HepG2 (cell line): ENCODE results near the gene ABCC1. TPM values are rescaled to one million over a fixed set of nuclear protein-coding genes. Genes with fewer than 3 reads are reported as not detected.

Experiments used
- ATAC-seq: fragments of 200-7000 bp; cut with Tn5 transposase; 3 replicates; pipeline ENCODE4 v1.9.1; 2020; ENCODE audit warnings: mild to moderate bottlenecking, moderate library complexity
- BruUV-seq: library from RNA; stranded (reverse); fragments of 400-500 nt; replicated peaks from 2 replicates; lab custom pipeline; 2021; lab: Mats Ljungman, UMichigan
- CTCF ChIA-PET: fragments of 300-600 bp; formaldehyde crosslinking; extraction: SDS; loops from one replicate; lab custom pipeline; 2021; ENCODE audit warnings: low total read pairs, inconsistent platforms, low intra/inter-chr PET ratio; lab: Yijun Ruan, JAX
- POLR2A ChIA-PET: fragments of 350-600 bp; sonication (Branson Sonifier 250); formaldehyde crosslinking; loops from one replicate; lab custom pipeline; 2020; ENCODE audit warnings: antibody characterized with exemption, inconsistent platforms; lab: Yijun Ruan, JAX
- DNase-seq: peaks from one replicate; pipeline ENCODE4 v3.0.0-alpha.2; 2015; ENCODE audit warnings: low spot score
- FAIRE-seq: peaks from 3 replicates; lab custom pipeline; 2011; peaks lifted over from hg19 to GRCh38; lab: Jason Lieb, UNC
- H2AFZ ChIP-seq: one replicate; pipeline ENCODE4 v1.6.1; 2011; ENCODE audit warnings: low read length, inconsistent platforms
- H3K27ac ChIP-seq: fragments of 300-600 bp; 3 replicates; pipeline ENCODE4 v1.8.0; 2011; ENCODE audit warnings: mixed run types, mild to moderate bottlenecking, mixed read lengths, low read length, inconsistent platforms; ENCODE audit not compliant: insufficient read depth; ENCODE audit errors: extremely low read length
- H3K27me3 ChIP-seq, 2 experiments: fragments of 200-600 bp in 1 of 2; 2 replicates in 1 of 2; 3 replicates in 1 of 2; pipeline versions ENCODE4 v1.6.0 to v1.8.0; 2011; ENCODE audit warnings: low read length in 2 of 2, mild to moderate bottlenecking in 2 of 2, moderate library complexity in 2 of 2, inconsistent platforms in 1 of 2; ENCODE audit not compliant: insufficient read depth in 2 of 2, control insufficient read depth in 1 of 2
- H3K36me3 ChIP-seq, 2 experiments: fragments of 200-600 bp in 1 of 2; replicated peaks in 1 of 2; 2 replicates in 1 of 2; 3 replicates in 1 of 2; pipeline versions ENCODE4 v1.5.1 to v1.8.0; 2011; ENCODE audit warnings: low read length in 2 of 2, inconsistent platforms in 1 of 2; ENCODE audit not compliant: insufficient read depth in 2 of 2, control insufficient read depth in 1 of 2
- H3K4me1 ChIP-seq: 2 replicates; pipeline ENCODE4 v1.5.1; 2012; ENCODE audit warnings: low read length, inconsistent platforms; ENCODE audit not compliant: insufficient read depth
- H3K4me2 ChIP-seq: 2 replicates; pipeline ENCODE4 v1.6.0; 2011; ENCODE audit warnings: low read depth, low read length, inconsistent platforms
- H3K4me3 ChIP-seq, 3 experiments: fragments of 200-600 bp in 1 of 3; sonication (generic), shearing (Covaris generic) in 1 of 3; replicated peaks in 1 of 3; 2 replicates each; pipeline ENCODE4 v1.5.1; 2011 to 2016; ENCODE audit warnings: low read length in 3 of 3, inconsistent platforms in 2 of 3, low read depth in 2 of 3, mild to moderate bottlenecking in 2 of 3, control low read depth in 1 of 3, mixed read lengths in 1 of 3; ENCODE audit not compliant: insufficient read depth in 1 of 3
- H3K79me2 ChIP-seq: one replicate; pipeline ENCODE4 v1.6.1; 2011; ENCODE audit warnings: low read length, inconsistent platforms; ENCODE audit not compliant: insufficient read depth
- H3K9ac ChIP-seq: 2 replicates; pipeline ENCODE4 v1.6.0; 2011; ENCODE audit warnings: mild to moderate bottlenecking, low read depth, low read length, inconsistent platforms; ENCODE audit not compliant: insufficient read depth
- H3K9me3 ChIP-seq: 2 replicates; pipeline ENCODE4 v1.5.1; 2012; ENCODE audit warnings: mild to moderate bottlenecking, low read length
- H4K20me1 ChIP-seq: 2 replicates; pipeline ENCODE4 v1.6.0; 2011; ENCODE audit warnings: inconsistent platforms, mild to moderate bottlenecking, low read length, moderate library complexity; ENCODE audit not compliant: insufficient read depth
- CBX5 ChIP-seq: sonication (generic); formaldehyde crosslinking; IDR thresholded peaks from 2 replicates; pipeline ENCODE4 v1.4.0; 2020; ENCODE audit warnings: missing genetic modification reagents, borderline replicate concordance
- CHCHD3 ChIP-seq: sonication (generic); formaldehyde crosslinking; IDR thresholded peaks from 2 replicates; pipeline ENCODE4 v1.8.0; 2022; ENCODE audit warnings: mild to moderate bottlenecking, missing genetic modification reagents, moderate library complexity
- E2F1 ChIP-seq: sonication (generic); formaldehyde crosslinking; IDR thresholded peaks from 2 replicates; pipeline ENCODE4 v1.5.0; 2020; ENCODE audit warnings: missing genetic modification reagents
- GATA4 ChIP-seq: sonication (generic); IDR thresholded peaks from 2 replicates; pipeline ENCODE4 v1.6.1; 2016; ENCODE audit warnings: antibody characterized with exemption, low read depth, borderline replicate concordance
- MTF2 ChIP-seq: sonication (generic); formaldehyde crosslinking; IDR thresholded peaks from 2 replicates; pipeline ENCODE4 v1.5.0; 2020; ENCODE audit warnings: missing genetic modification reagents, borderline replicate concordance
- NFIC ChIP-seq: IDR thresholded peaks from 2 replicates; pipeline ENCODE4 v1.6.1; 2012; ENCODE audit warnings: mild to moderate bottlenecking, low read length, inconsistent platforms
- RAD21 ChIP-seq: fragments of 450-650 bp; formaldehyde crosslinking; IDR thresholded peaks from 2 replicates; pipeline ENCODE4 v1.5.0; 2020; ENCODE audit warnings: mild to moderate bottlenecking
- REXO4 ChIP-seq: sonication (generic); formaldehyde crosslinking; IDR thresholded peaks from 2 replicates; pipeline ENCODE4 v1.8.0; 2022; ENCODE audit warnings: missing genetic modification reagents, mild to moderate bottlenecking, borderline replicate concordance
- SAP130 ChIP-seq: IDR thresholded peaks from 2 replicates; pipeline ENCODE4 v1.6.1; 2016; ENCODE audit warnings: low read depth
- SRSF4 ChIP-seq: fragments of 200-400 bp; formaldehyde crosslinking; IDR thresholded peaks from one replicate; pipeline ENCODE4 v1.6.1; 2018; ENCODE audit warnings: mild to moderate bottlenecking, low read depth, low read length, moderate library complexity; ENCODE audit not compliant: poor library complexity, severe bottlenecking
- U2AF1 ChIP-seq: fragments of 200-400 bp; formaldehyde crosslinking; optimal IDR thresholded peaks from 2 replicates; pipeline ENCODE3; 2017; ENCODE audit warnings: mild to moderate bottlenecking, low read depth, low read length
- ZFAT ChIP-seq: sonication (generic); formaldehyde crosslinking; conservative IDR thresholded peaks from 2 replicates; pipeline ENCODE4 v1.8.1; 2023; ENCODE audit warnings: missing genetic modification reagents, inconsistent platforms
- ZMAT5 ChIP-seq: sonication (generic); formaldehyde crosslinking; IDR thresholded peaks from 2 replicates; pipeline ENCODE4 v1.5.0; 2020; ENCODE audit warnings: mild to moderate bottlenecking, low read depth, missing genetic modification reagents, borderline replicate concordance
- ZNF10 ChIP-seq: sonication (generic); formaldehyde crosslinking; IDR thresholded peaks from 2 replicates; pipeline ENCODE4 v1.4.0; 2020; ENCODE audit warnings: mild to moderate bottlenecking, low read depth, missing genetic modification reagents, borderline replicate concordance
- ZNF138 ChIP-seq: sonication (generic); formaldehyde crosslinking; IDR thresholded peaks from 2 replicates; pipeline ENCODE4 v1.5.0; 2020; ENCODE audit warnings: mild to moderate bottlenecking, low read depth, missing genetic modification reagents
- ZNF160 ChIP-seq: sonication (generic); formaldehyde crosslinking; IDR thresholded peaks from 2 replicates; pipeline ENCODE4 v1.8.0; 2022; ENCODE audit warnings: mild to moderate bottlenecking, inconsistent platforms, missing genetic modification reagents
- ZNF446 ChIP-seq: sonication (generic); formaldehyde crosslinking; IDR thresholded peaks from 2 replicates; pipeline ENCODE4 v1.5.0; 2020; ENCODE audit warnings: mild to moderate bottlenecking, missing genetic modification reagents
- ZNF563 ChIP-seq: sonication (generic); formaldehyde crosslinking; IDR thresholded peaks from 2 replicates; pipeline ENCODE4 v1.8.0; 2022; ENCODE audit warnings: mild to moderate bottlenecking, moderate library complexity, missing genetic modification reagents
- ZNF598 ChIP-seq: sonication (generic); formaldehyde crosslinking; IDR thresholded peaks from 2 replicates; pipeline ENCODE4 v1.5.1; 2020; ENCODE audit warnings: mild to moderate bottlenecking, missing genetic modification reagents, borderline replicate concordance
- ZNF644 ChIP-seq: IDR thresholded peaks from 2 replicates; pipeline ENCODE4 v1.6.1; 2016; ENCODE audit warnings: low read depth
- ZNF788 ChIP-seq: sonication (generic); formaldehyde crosslinking; IDR thresholded peaks from 2 replicates; pipeline ENCODE4 v1.5.0; 2020; ENCODE audit warnings: mild to moderate bottlenecking, missing genetic modification reagents, borderline replicate concordance
- WGBS: methylation state at CpG from one replicate; pipeline ENCODE4 v1.1.6; 2017; ENCODE audit warnings: low lambda C conversion rate; 5-methylcytosine and 5-hydroxymethylcytosine counted together
- in situ Hi-C: cut with HindIII; loops from 2 replicates; pipeline ENCODE4 v1.10.0; 2017; ENCODE audit warnings: low pct_unique_long_range_greater_than_20kb; ENCODE audit not compliant: extremely low pct_ligation_motif_present
- intact Hi-C: fragments of 100-400 bp; cut with micrococcal nuclease; formaldehyde crosslinking; loops from one replicate; pipeline ENCODE4 v1.10.0; 2022; ENCODE audit not compliant: unreplicated experiment
- polyA plus RNA-seq, 8 experiments: library from polyadenylated mRNA; depleted of rRNA in 3 of 8; stranded (reverse) in 7 of 8; unstranded in 1 of 8; fragments of >200 nt; fragmentation: Illumina TruSeq in 4 of 8; extraction: Trizol in 4 of 8; gene quantifications; 2 replicates each; pipeline versions ENCODE4 v1.2.1 to v1.2.3, GENCODE V29; 2011 to 2016; ENCODE audit warnings: low read depth in 4 of 8, missing spikeins in 1 of 8, mixed read lengths in 1 of 8; ENCODE audit not compliant: insufficient read depth in 1 of 8
- total RNA-seq, 5 experiments: library from RNA; depleted of rRNA; stranded (reverse); fragments of >200 nt; fragmentation: Illumina TruSeq; extraction: Trizol; gene quantifications; 2 replicates each; pipeline ENCODE4 v1.2.3, GENCODE V29; 2016; ENCODE audit warnings: low read depth in 1 of 5
- TF ChIP-seq, protein P1 (sequence below): IDR thresholded peaks from 2 replicates; pipeline ENCODE4 v1.6.1; 2016; ENCODE audit warnings: low read depth, control low read depth

ABCC1 gene
- total and polyA plus RNA-seq, 2 of the 13 experiments (the other 11 are each of a cell fraction or from before 2014, with no cell fraction given): 13.0 to 30.6 TPM

- peak overlapping the region in 1 of 3 experiments; percentile 26; a peak in 1 of 6 replicates for H3K4me3 ChIP-seq
- POLR2A ChIA-PET: interaction anchor here (2.4 kb wide), 1 partner anchor 40 kb away, joined by 13 read pairs; the partner anchor contains the start of gene CEP20
- no peaks in the 10 kb centered on the region for H3K9me3 ChIP-seq
- 0 out of 5 replicates have a peak, but pooled peaks cover 0 to 4% of the 10 kb centered on the region in 2 experiments for H3K27me3 ChIP-seq
- no peak overlapping the region for H3K9ac ChIP-seq
- intact Hi-C loops (loop anchor here (5.0 kb wide), 1 partner anchor 41 kb away; the partner anchor contains the start of gene CEP20), in situ Hi-C loops (no loop called here)
- no peaks in the 10 kb centered on the region for H4K20me1 ChIP-seq
- CTCF ChIA-PET: no interaction called here
- no peaks in the 10 kb centered on the region for H3K79me2 ChIP-seq
- H3K27ac ChIP-seq: no peak overlapping the region
- 39% methylated on average over 18 of the region's 18 CpGs for WGBS
- H3K4me2 ChIP-seq: peak overlapping the region; percentile 54
- no peak overlapping the region for H2AFZ ChIP-seq
- peaks cover 31% of the 10 kb centered on the region for H3K4me1 ChIP-seq
- BruUV-seq: no TSS peak
- FAIRE-seq: peak; percentile 28
- DNase-seq: peak; percentile 73
- H3K36me3 ChIP-seq: no peaks in the 10 kb centered on the region
- ATAC-seq: peak; percentile 86
- TF ChIP-seq SRSF4 (no peak), ZNF138 (CRISPR knock-in tag) (no peak), CHCHD3 (CRISPR knock-in tag) (no peak), ZNF446 (CRISPR knock-in tag) (no peak), ZNF160 (CRISPR knock-in tag) (peak; percentile 68; the same call in 1 of the 2 replicates), GATA4 (no peak), SAP130 (CRISPR knock-in tag) (peak; percentile 63), NFIC (no peak), ZMAT5 (no peak), ZNF10 (no peak), ZFAT (CRISPR knock-in tag) (no peak), ZNF598 (0 out of 2 replicates have a peak, but pooled peaks have one; percentile 32), ZNF563 (CRISPR knock-in tag) (peak; percentile 75), REXO4 (no peak), RAD21 (CRISPR knock-in tag) (0 out of 2 replicates have a peak, but pooled peaks have one; percentile 6), CBX5 (CRISPR knock-in tag) (0 out of 2 replicates have a peak, but pooled peaks have one; percentile 73), U2AF1 (no peak), E2F1 (CRISPR knock-in tag) (no peak; the same call in 1 of the 2 replicates), ZNF644 (CRISPR knock-in tag) (peak; percentile 77; the same call in 1 of the 2 replicates), ZNF788 (CRISPR knock-in tag) (peak; percentile 36; the same call in 1 of the 2 replicates), MTF2 (CRISPR knock-in tag) (no peak)
- TF ChIP-seq, protein P1, sequence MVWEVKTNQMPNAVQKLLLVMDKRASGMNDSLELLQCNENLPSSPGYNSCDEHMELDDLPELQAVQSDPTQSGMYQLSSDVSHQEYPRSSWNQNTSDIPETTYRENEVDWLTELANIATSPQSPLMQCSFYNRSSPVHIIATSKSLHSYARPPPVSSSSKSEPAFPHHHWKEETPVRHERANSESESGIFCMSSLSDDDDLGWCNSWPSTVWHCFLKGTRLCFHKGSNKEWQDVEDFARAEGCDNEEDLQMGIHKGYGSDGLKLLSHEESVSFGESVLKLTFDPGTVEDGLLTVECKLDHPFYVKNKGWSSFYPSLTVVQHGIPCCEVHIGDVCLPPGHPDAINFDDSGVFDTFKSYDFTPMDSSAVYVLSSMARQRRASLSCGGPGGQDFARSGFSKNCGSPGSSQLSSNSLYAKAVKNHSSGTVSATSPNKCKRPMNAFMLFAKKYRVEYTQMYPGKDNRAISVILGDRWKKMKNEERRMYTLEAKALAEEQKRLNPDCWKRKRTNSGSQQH (CRISPR knock-in tag): peak; percentile 35; the same call in 1 of the 2 replicates
These were observed 20.9 kb upstream of the ABCC1 start for GRCh38 chr16:15928261-15929104.
